ENCODE measurements around the gene NXF1. TPM values are rescaled to one million over a fixed set of nuclear protein-coding genes. Genes with fewer than 3 reads are reported as not detected.

NXF1 gene
- total RNA-seq, 4 donors from 2014 or later: 38.2 to 134 (median 60.0) TPM

GRCh38 chr11:62810748-62811147 is 5.5 kb upstream of the NXF1 start:
- TF ChIP-seq EP300 (IDR thresholded peaks at IDR 0.05; ENCODE audit: low read depth): no peak
- TF ChIP-seq, protein P1, sequence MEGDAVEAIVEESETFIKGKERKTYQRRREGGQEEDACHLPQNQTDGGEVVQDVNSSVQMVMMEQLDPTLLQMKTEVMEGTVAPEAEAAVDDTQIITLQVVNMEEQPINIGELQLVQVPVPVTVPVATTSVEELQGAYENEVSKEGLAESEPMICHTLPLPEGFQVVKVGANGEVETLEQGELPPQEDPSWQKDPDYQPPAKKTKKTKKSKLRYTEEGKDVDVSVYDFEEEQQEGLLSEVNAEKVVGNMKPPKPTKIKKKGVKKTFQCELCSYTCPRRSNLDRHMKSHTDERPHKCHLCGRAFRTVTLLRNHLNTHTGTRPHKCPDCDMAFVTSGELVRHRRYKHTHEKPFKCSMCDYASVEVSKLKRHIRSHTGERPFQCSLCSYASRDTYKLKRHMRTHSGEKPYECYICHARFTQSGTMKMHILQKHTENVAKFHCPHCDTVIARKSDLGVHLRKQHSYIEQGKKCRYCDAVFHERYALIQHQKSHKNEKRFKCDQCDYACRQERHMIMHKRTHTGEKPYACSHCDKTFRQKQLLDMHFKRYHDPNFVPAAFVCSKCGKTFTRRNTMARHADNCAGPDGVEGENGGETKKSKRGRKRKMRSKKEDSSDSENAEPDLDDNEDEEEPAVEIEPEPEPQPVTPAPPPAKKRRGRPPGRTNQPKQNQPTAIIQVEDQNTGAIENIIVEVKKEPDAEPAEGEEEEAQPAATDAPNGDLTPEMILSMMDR (IDR thresholded peaks at IDR 0.05): no peak
- TF ChIP-seq POLR2A (IDR thresholded peaks at IDR 0.05): no peak
- no peak for TF ChIP-seq POLR2AphosphoS5 (IDR thresholded peaks at IDR 0.05)
- no peaks in the 10 kb centered on the region for H3K9me3 ChIP-seq
- peaks cover 0 to 11% (median 6%) of the 10 kb centered on the region in 4 donors for H3K4me1 ChIP-seq
- WGBS, 2 donors (ENCODE audit: low coverage in 1 of 2): 11 to 26% methylated on average over 1 of the region's 1 CpG
- H3K27ac ChIP-seq: no peak overlapping the region
- no peak for DNase-seq
- H3K27me3 ChIP-seq: no peaks in the 10 kb centered on the region
- no peak overlapping the region for H3K4me3 ChIP-seq
- intact Hi-C loops (cut with DNase I; ENCODE audit: low total_unique reads) (no loop called here), in situ Hi-C loops (cut with MboI; ENCODE audit: low pct_ligation_motif_present in 1 of 4, low pct_unique_long_range_greater_than_20kb in 1 of 4, low sequenced_read_pairs in 3 of 4) (no loop called here)
- H3K36me3 ChIP-seq: peaks cover 0 to 2% (median 0%) of the 10 kb centered on the region in 4 donors

DNA sequence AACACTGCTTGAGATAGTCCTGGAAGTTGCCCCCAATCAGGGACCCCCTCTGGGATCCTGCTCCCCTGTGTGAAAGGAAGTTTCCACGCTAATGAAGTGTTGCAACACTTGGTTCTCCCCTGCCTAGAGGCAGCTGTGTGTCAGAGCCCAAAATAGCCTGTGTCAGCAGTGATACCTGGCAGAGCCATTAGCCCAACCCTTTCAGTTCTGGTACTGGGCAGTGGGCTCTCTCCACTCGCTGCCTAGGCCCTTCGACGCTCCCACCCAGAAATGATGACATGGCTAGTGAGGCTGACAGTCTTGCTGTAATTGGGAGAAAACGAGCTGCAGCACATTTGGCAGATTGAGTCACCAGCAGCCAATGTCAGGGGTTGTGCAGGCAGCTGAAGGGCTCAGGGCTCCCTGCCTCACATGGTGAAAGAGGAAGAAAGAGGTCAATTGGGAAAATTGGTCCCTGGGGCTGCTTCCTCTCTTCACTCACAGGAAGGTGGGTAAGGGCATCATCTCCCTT is 1.4 kb upstream of the NXF1 start:
- WGBS, 2 donors (ENCODE audit: low coverage in 1 of 2): 89% methylated on average over 5 of the region's 5 CpGs; no CpG with 5 or more reads in 1 of the 2 donors
- in situ Hi-C loops (cut with MboI; ENCODE audit: low pct_ligation_motif_present in 1 of 4, low pct_unique_long_range_greater_than_20kb in 1 of 4, low sequenced_read_pairs in 3 of 4) (no loop called here), intact Hi-C loops (cut with DNase I; ENCODE audit: low total_unique reads) (no loop called here)
- TF ChIP-seq EP300 (IDR thresholded peaks at IDR 0.05; ENCODE audit: low read depth) (no peak), POLR2AphosphoS5 (IDR thresholded peaks at IDR 0.05) (peak in 1 of 3 donors; percentile 9)
- no peak overlapping the region for H3K4me3 ChIP-seq
- no peaks in the 10 kb centered on the region for H3K27me3 ChIP-seq
- H3K36me3 ChIP-seq: peaks cover 0 to 16% (median 7%) of the 10 kb centered on the region in 4 donors
- peaks cover 7 to 22% (median 19%) of the 10 kb centered on the region in 4 donors for H3K4me1 ChIP-seq
- DNase-seq: peak; percentile 10
- peak overlapping the region; percentile 95 to 99 (median 96) for H3K27ac ChIP-seq
- H3K9me3 ChIP-seq: no peaks in the 10 kb centered on the region

- TF ChIP-seq EP300 (IDR thresholded peaks at IDR 0.05; ENCODE audit: low read depth) (no peak), POLR2A (IDR thresholded peaks at IDR 0.05) (no peak), POLR2AphosphoS5 (IDR thresholded peaks at IDR 0.05) (no peak)
- TF ChIP-seq, protein P1 (IDR thresholded peaks at IDR 0.05): no peak
- Histone ChIP-seq H3K27me3 (no peaks in the 10 kb centered on the region), H3K36me3 (peaks cover 0 to 22% (median 11%) of the 10 kb centered on the region in 4 donors), H3K4me1 (peaks cover 7 to 22% (median 19%) of the 10 kb centered on the region in 4 donors), H3K27ac (peak overlapping the region; percentile 95 to 99 (median 96)), H3K9me3 (no peaks in the 10 kb centered on the region), H3K4me3 (peak overlapping the region; percentile 62 to 96 (median 88))
- in situ Hi-C loops (cut with MboI; ENCODE audit: low pct_ligation_motif_present in 1 of 4, low pct_unique_long_range_greater_than_20kb in 1 of 4, low sequenced_read_pairs in 3 of 4) (no loop called here), intact Hi-C loops (cut with DNase I; ENCODE audit: low total_unique reads) (no loop called here)
- DNase-seq: peak; percentile 16
- 30 to 35% methylated on average over 2 to 12 of the region's 12 CpGs for WGBS, 2 donors (ENCODE audit: low coverage in 1 of 2)
These were observed 761 bp upstream of the NXF1 start for GRCh38 chr11:62805961-62806441.

DNA sequence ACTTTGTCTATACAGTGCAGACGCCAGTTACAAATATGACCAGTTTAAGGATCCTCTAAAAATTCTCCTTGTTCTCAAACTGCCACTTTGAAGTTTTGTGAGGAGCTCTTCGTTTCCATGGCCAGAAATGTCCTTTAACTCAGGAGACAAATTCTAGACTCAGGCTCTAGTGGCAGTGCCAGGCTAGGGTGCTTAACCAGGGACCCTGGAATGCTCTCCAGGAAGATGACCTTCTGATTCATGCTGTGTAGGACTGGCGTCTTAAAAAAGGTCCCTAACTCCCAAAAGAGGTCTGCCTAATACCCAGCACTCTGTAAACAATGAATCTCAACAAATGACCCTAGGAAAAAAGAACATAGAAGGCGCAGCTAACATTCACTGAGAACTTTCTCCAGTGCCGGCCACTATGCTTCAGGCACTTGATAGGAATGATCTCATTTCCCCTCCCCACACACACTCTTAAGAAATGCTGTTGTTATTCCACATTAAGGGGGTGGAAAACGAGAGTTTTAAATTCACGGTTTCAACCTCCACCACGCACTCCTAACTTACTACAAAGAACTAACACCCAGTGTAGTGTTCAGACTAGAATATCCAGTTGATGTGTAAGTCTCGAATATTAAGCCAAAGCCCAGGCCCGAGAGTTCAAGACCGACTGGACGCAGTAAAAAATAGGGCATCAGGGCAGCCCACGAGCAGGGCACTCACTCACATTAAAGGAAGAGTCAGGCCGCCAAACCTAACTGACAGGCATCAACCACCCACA is 747 bp downstream of the NXF1 start:
- TF ChIP-seq, protein P1 (IDR thresholded peaks at IDR 0.05): no peak
- TF ChIP-seq EP300 (IDR thresholded peaks at IDR 0.05; ENCODE audit: low read depth) (no peak), POLR2A (IDR thresholded peaks at IDR 0.05) (no peak), POLR2AphosphoS5 (IDR thresholded peaks at IDR 0.05) (no peak)
- no peak for DNase-seq
- Histone ChIP-seq H3K4me1 (peaks cover 7 to 22% (median 17%) of the 10 kb centered on the region in 4 donors), H3K4me3 (peak overlapping the region; percentile 35 to 96 (median 88)), H3K9me3 (no peaks in the 10 kb centered on the region), H3K36me3 (peaks cover 0 to 38% (median 18%) of the 10 kb centered on the region in 4 donors), H3K27me3 (no peaks in the 10 kb centered on the region), H3K27ac (peak overlapping the region; percentile 95 to 99 (median 96))
- in situ Hi-C loops (cut with MboI; ENCODE audit: low pct_ligation_motif_present in 1 of 4, low pct_unique_long_range_greater_than_20kb in 1 of 4, low sequenced_read_pairs in 3 of 4) (no loop called here), intact Hi-C loops (cut with DNase I; ENCODE audit: low total_unique reads) (no loop called here)
- 3 to 18% methylated on average over 2 to 14 of the region's 14 CpGs for WGBS, 2 donors (ENCODE audit: low coverage in 1 of 2)
